Cardiac muscle cell (in vitro differentiated cells and primary cell): ENCODE measurements around the gene TCF4. TPM values are rescaled to one million over a fixed set of nuclear protein-coding genes. Genes with fewer than 3 reads are reported as not detected.
A peak's percentile ranks its signal among the peaks of the same experiment; 100 is the strongest.

Experiments
- DNase-seq, 2 donors: peaks; one replicate each; pipeline versions ENCODE4 v3.0.0 to v3.0.0-alpha.2; 2010 to 2017; ENCODE audit warnings: low read depth in 1 of 2, low spot score in 1 of 2
- H3K27ac ChIP-seq: fragments of 200-600 bp; sonication (generic); 2 replicates; pipeline ENCODE4 v1.5.1; 2016
- H3K27me3 ChIP-seq: fragments of 200-600 bp; sonication (generic); 2 replicates; pipeline ENCODE4 v1.6.0; 2016; ENCODE audit warnings: control low read depth
- H3K36me3 ChIP-seq: fragments of 200-600 bp; sonication (generic); 2 replicates; pipeline ENCODE4 v1.5.1; 2016; ENCODE audit warnings: control low read depth
- H3K4me1 ChIP-seq: fragments of 200-600 bp; sonication (generic); 2 replicates; pipeline ENCODE4 v1.8.1; 2017; ENCODE audit warnings: low read depth, mild to moderate bottlenecking, mixed run types
- H3K4me3 ChIP-seq: fragments of 200-600 bp; sonication (generic); 2 replicates; pipeline ENCODE4 v1.5.1; 2016; ENCODE audit warnings: mild to moderate bottlenecking
- H3K9me3 ChIP-seq: fragments of 200-600 bp; sonication (generic); 2 replicates; pipeline ENCODE4 v1.5.1; 2017; ENCODE audit warnings: low read depth, mild to moderate bottlenecking, control low read depth
- CTCF ChIP-seq: IDR thresholded peaks from 2 replicates; pipeline ENCODE4 v1.5.1; 2012; ENCODE audit warnings: low read depth, mild to moderate bottlenecking, low read length
- polyA plus RNA-seq: library from polyadenylated mRNA; unstranded; fragments of >200 nt; fragmentation: Nextera tagmentation; extraction: Ambion mirVana; gene quantifications from 2 replicates; pipeline ENCODE4 v1.2.1, GENCODE V29; 2016
- total RNA-seq: library from RNA; depleted of rRNA; stranded (reverse); fragments of >200 nt; gene quantifications from 2 replicates; pipeline ENCODE4 v1.2.3, GENCODE V29; 2016

Gene TCF4
- total and polyA plus RNA-seq, 2 experiments from 2014 or later = 38.3 to 59.2 TPM

GRCh38 chr18:55239740-55240139 is 348.3 kb downstream of the TCF4 start:
- Histone ChIP-seq H3K4me3 (no peak overlapping the region), H3K9me3 (no peaks in the 10 kb centered on the region), H3K36me3 (peaks cover 4% of the 10 kb centered on the region), H3K4me1 (peaks cover 5% of the 10 kb centered on the region), H3K27me3 (no peaks in the 10 kb centered on the region), H3K27ac (no peak overlapping the region)
- no peak for TF ChIP-seq CTCF
- peak in 1 of 2 donors; percentile 45 for DNase-seq

GRCh38 chr18:55237660-55238059 is 350.3 kb downstream of the TCF4 start:
- DNase-seq = no peak
- H3K27ac ChIP-seq = no peak overlapping the region
- peaks cover 5% of the 10 kb centered on the region for H3K4me1 ChIP-seq
- no peak overlapping the region for H3K4me3 ChIP-seq
- no peaks in the 10 kb centered on the region for H3K9me3 ChIP-seq
- TF ChIP-seq CTCF = no peak
- H3K27me3 ChIP-seq = no peaks in the 10 kb centered on the region
- no peaks in the 10 kb centered on the region for H3K36me3 ChIP-seq

- H3K4me3 ChIP-seq = no peak overlapping the region
- no peak overlapping the region for H3K27ac ChIP-seq
- peak in 1 of 2 donors; percentile 82 for DNase-seq
- H3K4me1 ChIP-seq = peaks cover 5% of the 10 kb centered on the region
- H3K27me3 ChIP-seq = no peaks in the 10 kb centered on the region
- H3K9me3 ChIP-seq = no peaks in the 10 kb centered on the region
- TF ChIP-seq CTCF = no peak
- peaks cover 12% of the 10 kb centered on the region for H3K36me3 ChIP-seq
Observed at GRCh38 chr18:55236150-55236931, 351.7 kb downstream of the TCF4 start.

- no peak overlapping the region for H3K27ac ChIP-seq
- TF ChIP-seq CTCF = no peak
- DNase-seq = no peak
- no peak overlapping the region for H3K4me3 ChIP-seq
- H3K9me3 ChIP-seq = no peaks in the 10 kb centered on the region
- no peaks in the 10 kb centered on the region for H3K27me3 ChIP-seq
- peaks cover 5% of the 10 kb centered on the region for H3K4me1 ChIP-seq
- H3K36me3 ChIP-seq = peaks cover 12% of the 10 kb centered on the region
Observed at GRCh38 chr18:55235094-55235461, 352.9 kb downstream of the TCF4 start.

- Histone ChIP-seq H3K27ac (no peak overlapping the region), H3K9me3 (no peaks in the 10 kb centered on the region), H3K27me3 (no peaks in the 10 kb centered on the region), H3K4me1 (no peaks in the 10 kb centered on the region), H3K4me3 (no peak overlapping the region), H3K36me3 (peaks cover 12% of the 10 kb centered on the region)
- TF ChIP-seq CTCF = peak; percentile 83
- DNase-seq = peak; percentile 88
Observed at GRCh38 chr18:55234366-55235093, 353.5 kb downstream of the TCF4 start.
